Activated CD8-positive, alpha-beta memory T cell treated with anti-CD3 and anti-CD28 coated beads for 1 hour (primary cell): ENCODE data around the gene ANO1.

Experiments
- DNase-seq, 2 donors: peaks; one replicate each; pipeline ENCODE4 v3.0.0-alpha.2; 2020; ENCODE audit warnings: low read depth in 1 of 2; ENCODE audit errors: extremely low read depth in 1 of 2

The ANO1 gene

GRCh38 chr11:70049045-70049444, 29.1 kb upstream of the ANO1 start:
- no peak for DNase-seq

GRCh38 chr11:70050243-70050642, 27.9 kb upstream of the ANO1 start:
- no peak for DNase-seq

GRCh38 chr11:70054004-70054403, 24.1 kb upstream of the ANO1 start:
- no peak for DNase-seq

- no peak for DNase-seq
These were observed 22.7 kb upstream of the ANO1 start for GRCh38 chr11:70055444-70055843.

- DNase-seq: no peak
These were observed 21.0 kb upstream of the ANO1 start for GRCh38 chr11:70057080-70057479.

- DNase-seq: no peak
These were observed 18.1 kb upstream of the ANO1 start for GRCh38 chr11:70059971-70060370.

- no peak for DNase-seq
These were observed 17.4 kb upstream of the ANO1 start for GRCh38 chr11:70060611-70061293.

GRCh38 chr11:70061734-70062133, 16.4 kb upstream of the ANO1 start:
- no peak for DNase-seq

GRCh38 chr11:70063121-70063520, 15.0 kb upstream of the ANO1 start:
- DNase-seq: no peak

GRCh38 chr11:70063555-70063954, 14.6 kb upstream of the ANO1 start:
- DNase-seq: no peak

GRCh38 chr11:70064008-70064725, 13.9 kb upstream of the ANO1 start:
- DNase-seq: no peak

- no peak for DNase-seq
These were observed 13.3 kb upstream of the ANO1 start for GRCh38 chr11:70064726-70065317.

- no peak for DNase-seq
These were observed 12.6 kb upstream of the ANO1 start for GRCh38 chr11:70065318-70066135.

- no peak for DNase-seq
These were observed 12.0 kb upstream of the ANO1 start for GRCh38 chr11:70066136-70066520.

- no peak for DNase-seq
These were observed 11.5 kb upstream of the ANO1 start for GRCh38 chr11:70066628-70067027.

GRCh38 chr11:70067036-70067435, 11.1 kb upstream of the ANO1 start:
- no peak for DNase-seq

GRCh38 chr11:70067591-70068341, 10.4 kb upstream of the ANO1 start:
- no peak for DNase-seq

- no peak for DNase-seq
These were observed 9.8 kb upstream of the ANO1 start for GRCh38 chr11:70068345-70068744.

GRCh38 chr11:70068950-70069349, 9.2 kb upstream of the ANO1 start:
- no peak for DNase-seq

- DNase-seq: no peak
These were observed 7.4 kb upstream of the ANO1 start for GRCh38 chr11:70070706-70071105.

- DNase-seq: no peak
These were observed 6.1 kb upstream of the ANO1 start for GRCh38 chr11:70071996-70072395.
